ENCODE data around the gene MAMLD1. TPM values are rescaled to one million over a fixed set of nuclear protein-coding genes. Genes with fewer than 3 reads are reported as not detected.

MAMLD1 gene
- total RNA-seq, 1 donor from 2014 or later = 2.8 TPM

DNA sequence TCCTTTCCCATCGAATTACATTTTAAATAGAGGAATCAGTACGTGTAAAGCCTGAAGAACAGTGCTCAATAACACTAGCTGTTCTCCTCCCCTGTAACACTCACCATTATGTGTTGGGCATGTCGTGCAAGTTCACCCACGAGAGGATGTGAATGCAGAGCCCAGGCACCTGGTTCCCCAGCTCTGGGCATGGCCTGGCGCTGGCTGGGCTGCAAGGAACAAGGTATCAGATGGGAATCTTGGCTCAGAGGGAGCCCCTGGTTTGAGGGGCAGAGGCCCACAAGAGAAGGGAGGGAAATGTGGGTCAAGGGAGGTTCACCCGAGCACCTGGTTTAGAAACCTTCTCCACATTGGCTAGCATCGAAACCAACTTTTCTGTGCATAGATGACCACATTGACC is 163.6 kb downstream of the MAMLD1 start:
- no peaks in the 10 kb centered on the region for H3K4me1 Mint-ChIP-seq (ENCODE audit: unreplicated experiment)
- no peaks in the 10 kb centered on the region for H3K9me3 Mint-ChIP-seq (ENCODE audit: unreplicated experiment)
- no peak overlapping the region for H3K27ac Mint-ChIP-seq (ENCODE audit: unreplicated experiment)
- H3K4me3 Mint-ChIP-seq (ENCODE audit: unreplicated experiment) = no peak overlapping the region
- no peak for DNase-seq (ENCODE audit: low spot score)
- no peaks in the 10 kb centered on the region for H3K36me3 Mint-ChIP-seq (ENCODE audit: low read depth, unreplicated experiment)
- no peaks in the 10 kb centered on the region for H3K27me3 Mint-ChIP-seq (ENCODE audit: unreplicated experiment)
- TF ChIP-seq CTCF (IDR thresholded peaks at IDR 0.05; ENCODE audit: unreplicated experiment) = no peak

DNA sequence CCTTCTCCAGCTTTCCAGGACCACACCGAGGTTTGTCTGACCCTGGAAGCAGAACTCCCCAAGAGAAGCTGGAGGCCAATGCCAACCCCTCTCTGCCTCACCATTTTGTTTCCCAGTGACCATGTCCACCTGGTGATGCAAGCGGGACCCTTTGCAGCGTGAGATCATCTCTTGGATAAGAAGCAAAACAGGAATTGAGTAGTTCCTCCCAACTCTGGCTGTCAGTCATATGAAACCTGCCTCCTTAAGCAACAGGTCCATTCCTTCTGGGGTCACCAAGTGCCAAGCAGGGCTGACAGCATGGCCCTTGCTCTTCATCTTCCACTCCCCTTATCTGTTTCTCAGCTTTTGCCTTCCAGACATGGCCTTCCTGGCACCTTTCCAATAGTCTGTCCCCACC is 164.0 kb downstream of the MAMLD1 start:
- TF ChIP-seq CTCF (IDR thresholded peaks at IDR 0.05; ENCODE audit: unreplicated experiment) = no peak
- no peak for DNase-seq (ENCODE audit: low spot score)
- H3K27me3 Mint-ChIP-seq (ENCODE audit: unreplicated experiment) = no peaks in the 10 kb centered on the region
- H3K36me3 Mint-ChIP-seq (ENCODE audit: low read depth, unreplicated experiment) = no peaks in the 10 kb centered on the region
- H3K4me3 Mint-ChIP-seq (ENCODE audit: unreplicated experiment) = no peak overlapping the region
- H3K4me1 Mint-ChIP-seq (ENCODE audit: unreplicated experiment) = no peaks in the 10 kb centered on the region
- H3K27ac Mint-ChIP-seq (ENCODE audit: unreplicated experiment) = no peak overlapping the region
- H3K9me3 Mint-ChIP-seq (ENCODE audit: unreplicated experiment) = no peaks in the 10 kb centered on the region

GRCh38 chrX:150529587-150529986 is 166.5 kb downstream of the MAMLD1 start:
- Mint-ChIP-seq H3K27me3 (ENCODE audit: unreplicated experiment) (peaks cover 2% of the 10 kb centered on the region), H3K9me3 (ENCODE audit: unreplicated experiment) (no peaks in the 10 kb centered on the region), H3K4me3 (ENCODE audit: unreplicated experiment) (no peak overlapping the region), H3K36me3 (ENCODE audit: low read depth, unreplicated experiment) (no peaks in the 10 kb centered on the region), H3K4me1 (ENCODE audit: unreplicated experiment) (no peaks in the 10 kb centered on the region), H3K27ac (ENCODE audit: unreplicated experiment) (no peak overlapping the region)
- no peak for DNase-seq (ENCODE audit: low spot score)
- TF ChIP-seq CTCF (IDR thresholded peaks at IDR 0.05; ENCODE audit: unreplicated experiment) = no peak

- H3K36me3 Mint-ChIP-seq (ENCODE audit: low read depth, unreplicated experiment) = no peaks in the 10 kb centered on the region
- H3K27ac Mint-ChIP-seq (ENCODE audit: unreplicated experiment) = no peak overlapping the region
- H3K4me3 Mint-ChIP-seq (ENCODE audit: unreplicated experiment) = no peak overlapping the region
- H3K4me1 Mint-ChIP-seq (ENCODE audit: unreplicated experiment) = no peaks in the 10 kb centered on the region
- no peak for DNase-seq (ENCODE audit: low spot score)
- TF ChIP-seq CTCF (IDR thresholded peaks at IDR 0.05; ENCODE audit: unreplicated experiment) = no peak
- H3K27me3 Mint-ChIP-seq (ENCODE audit: unreplicated experiment) = peaks cover 3% of the 10 kb centered on the region
- no peaks in the 10 kb centered on the region for H3K9me3 Mint-ChIP-seq (ENCODE audit: unreplicated experiment)
Measured at GRCh38 chrX:150530821-150531220, 167.7 kb downstream of the MAMLD1 start.

DNA sequence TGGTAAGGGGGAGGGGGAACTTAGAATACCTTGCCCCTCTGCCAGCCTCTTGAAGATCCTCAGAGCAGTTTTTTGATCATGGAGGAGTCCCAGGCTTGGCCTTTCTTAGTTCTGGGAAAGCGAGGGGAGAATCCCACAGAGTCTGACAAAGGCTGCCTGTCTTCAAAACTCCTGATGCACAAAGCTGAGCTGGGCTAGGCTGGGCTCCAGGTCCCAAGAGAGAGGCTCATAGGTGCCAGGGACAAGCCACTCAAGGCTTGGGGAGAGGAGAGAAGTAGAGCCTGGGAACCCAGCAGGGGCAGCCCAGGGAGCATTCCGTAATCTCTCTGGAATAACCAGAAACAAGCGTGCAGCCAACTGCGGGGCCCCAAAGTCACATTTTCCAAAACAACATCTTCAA is 168.3 kb downstream of the MAMLD1 start:
- DNase-seq (ENCODE audit: low spot score) = no peak
- no peak for TF ChIP-seq CTCF (IDR thresholded peaks at IDR 0.05; ENCODE audit: unreplicated experiment)
- no peak overlapping the region for H3K4me3 Mint-ChIP-seq (ENCODE audit: unreplicated experiment)
- H3K4me1 Mint-ChIP-seq (ENCODE audit: unreplicated experiment) = no peaks in the 10 kb centered on the region
- H3K27ac Mint-ChIP-seq (ENCODE audit: unreplicated experiment) = no peak overlapping the region
- H3K27me3 Mint-ChIP-seq (ENCODE audit: unreplicated experiment) = peaks cover 3% of the 10 kb centered on the region
- H3K9me3 Mint-ChIP-seq (ENCODE audit: unreplicated experiment) = no peaks in the 10 kb centered on the region
- H3K36me3 Mint-ChIP-seq (ENCODE audit: low read depth, unreplicated experiment) = no peaks in the 10 kb centered on the region

Measured in endothelial cell (in vitro differentiated cells).